ENCODE data around the gene TCEA2.

TCEA2 gene

DNA sequence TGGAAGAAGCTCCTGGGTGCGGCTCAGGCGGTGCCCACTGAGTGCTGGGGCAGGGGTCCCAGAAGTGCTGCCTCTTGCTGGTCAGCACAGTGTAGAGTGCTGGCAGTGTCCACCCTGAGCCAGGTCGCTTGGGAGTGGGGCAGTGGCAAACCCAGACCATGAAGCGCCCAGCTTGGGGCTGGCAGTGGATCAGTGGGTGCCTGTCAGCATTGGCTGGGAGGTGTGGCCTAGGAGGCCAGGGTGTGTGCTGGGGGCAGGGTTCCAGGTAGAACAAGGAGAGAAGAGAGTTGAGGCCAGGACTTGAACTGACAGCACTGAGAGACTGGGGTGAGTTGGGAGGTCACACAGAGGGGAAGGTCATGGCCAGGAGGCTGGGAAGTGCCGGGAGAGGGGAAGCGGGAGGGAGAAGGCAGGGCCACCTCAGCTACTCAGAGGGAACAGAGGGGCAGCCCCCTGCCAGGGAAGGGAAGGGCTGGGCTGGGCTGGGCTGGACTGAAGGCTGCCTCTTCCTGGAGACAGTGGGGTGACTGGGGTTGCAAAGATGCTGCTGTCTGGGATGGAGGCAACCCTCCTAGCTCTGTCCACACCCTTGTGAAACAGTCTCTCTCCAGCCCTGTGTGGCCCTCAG, 4.1 kb downstream of the TCEA2 start:
- no peak for ATAC-seq

DNA sequence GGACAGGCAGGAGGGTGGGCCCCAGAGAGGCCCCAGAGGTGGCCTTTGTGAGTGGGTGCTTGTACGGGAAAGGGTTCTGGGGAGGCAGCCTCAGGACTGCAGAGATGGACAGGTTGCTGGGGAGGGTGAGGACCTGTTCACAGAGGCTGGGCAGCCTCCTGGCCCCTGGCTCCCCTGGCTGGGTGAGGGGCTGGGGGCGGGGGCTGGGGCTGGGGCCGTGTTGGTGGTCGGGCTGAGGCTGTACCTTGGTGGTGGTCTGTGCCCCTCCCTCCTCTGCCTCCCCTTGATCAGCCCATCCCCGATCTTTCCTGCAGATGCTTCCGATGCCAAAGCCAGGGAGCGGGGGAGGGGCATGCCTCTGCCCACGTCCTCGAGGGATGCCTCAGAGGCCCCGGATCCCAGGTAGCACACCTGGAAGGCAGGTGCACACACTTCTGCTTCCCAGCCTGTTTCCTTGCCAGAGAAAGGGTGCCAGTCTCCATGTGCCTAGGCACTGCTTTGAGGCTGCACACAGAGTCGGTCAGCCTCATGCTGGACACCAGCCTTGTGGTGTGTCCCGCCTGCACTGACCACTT, 4.8 kb downstream of the TCEA2 start:
- ATAC-seq, result no peak

DNA sequence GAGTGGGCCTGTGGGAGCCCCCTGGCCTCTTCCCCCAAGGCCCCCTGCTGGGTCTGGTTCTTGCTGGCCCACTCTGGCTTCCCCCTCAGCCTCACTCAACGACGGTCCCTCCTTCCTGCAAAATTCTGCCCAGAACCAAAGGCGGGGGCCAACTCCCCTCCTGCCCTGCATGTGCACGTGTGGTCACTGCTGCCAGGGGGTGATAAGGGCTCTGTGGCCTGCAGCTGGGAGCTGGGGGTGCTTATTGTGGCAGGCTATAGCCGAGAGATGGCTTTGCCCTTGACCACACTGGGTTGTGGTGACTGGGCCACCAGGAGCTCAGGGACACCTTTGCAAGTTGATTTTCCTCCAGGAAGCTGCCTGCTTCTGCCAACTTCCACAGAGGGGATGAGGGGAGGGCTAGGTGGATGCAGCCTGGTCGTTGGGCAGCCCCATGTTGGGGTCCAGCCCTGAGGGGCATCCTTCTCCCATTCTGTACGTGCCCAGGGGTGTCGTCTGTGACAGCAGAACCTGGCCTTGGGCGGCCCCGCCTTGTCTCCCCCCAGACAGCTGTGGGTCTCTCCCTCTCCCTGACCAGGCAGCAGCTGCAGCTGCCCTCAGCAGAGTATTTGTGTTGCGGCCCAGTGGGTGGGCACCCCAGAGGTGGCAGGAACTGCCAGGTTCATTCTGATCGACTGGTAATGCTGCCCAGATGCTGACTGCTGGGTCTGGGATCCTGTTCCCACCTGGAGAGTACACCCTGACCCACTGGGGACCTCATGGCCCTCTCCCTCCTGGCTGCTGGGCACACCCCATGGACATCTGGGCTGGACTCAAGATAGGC, 5.6 kb downstream of the TCEA2 start:
- ATAC-seq, result no peak

DNA sequence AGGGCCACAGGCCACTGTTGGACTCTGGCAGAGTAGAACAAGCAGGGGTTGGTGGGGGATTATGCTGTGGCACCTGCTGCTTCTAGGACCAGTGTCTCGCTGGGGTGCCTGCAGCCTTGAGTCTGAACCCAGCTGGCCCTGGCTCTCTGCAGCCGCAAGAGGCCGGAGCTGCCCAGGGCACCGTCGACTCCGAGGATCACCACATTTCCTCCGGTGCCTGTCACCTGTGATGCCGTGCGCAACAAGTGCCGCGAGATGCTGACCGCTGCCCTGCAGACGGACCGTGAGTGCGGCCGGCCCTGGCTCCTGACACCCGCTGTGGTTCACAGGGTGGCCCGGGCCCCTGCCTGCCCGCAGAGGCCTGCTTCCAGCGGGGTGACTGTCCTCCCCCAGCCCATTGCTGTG, 6.2 kb downstream of the TCEA2 start:
- ATAC-seq, result no peak

DNA sequence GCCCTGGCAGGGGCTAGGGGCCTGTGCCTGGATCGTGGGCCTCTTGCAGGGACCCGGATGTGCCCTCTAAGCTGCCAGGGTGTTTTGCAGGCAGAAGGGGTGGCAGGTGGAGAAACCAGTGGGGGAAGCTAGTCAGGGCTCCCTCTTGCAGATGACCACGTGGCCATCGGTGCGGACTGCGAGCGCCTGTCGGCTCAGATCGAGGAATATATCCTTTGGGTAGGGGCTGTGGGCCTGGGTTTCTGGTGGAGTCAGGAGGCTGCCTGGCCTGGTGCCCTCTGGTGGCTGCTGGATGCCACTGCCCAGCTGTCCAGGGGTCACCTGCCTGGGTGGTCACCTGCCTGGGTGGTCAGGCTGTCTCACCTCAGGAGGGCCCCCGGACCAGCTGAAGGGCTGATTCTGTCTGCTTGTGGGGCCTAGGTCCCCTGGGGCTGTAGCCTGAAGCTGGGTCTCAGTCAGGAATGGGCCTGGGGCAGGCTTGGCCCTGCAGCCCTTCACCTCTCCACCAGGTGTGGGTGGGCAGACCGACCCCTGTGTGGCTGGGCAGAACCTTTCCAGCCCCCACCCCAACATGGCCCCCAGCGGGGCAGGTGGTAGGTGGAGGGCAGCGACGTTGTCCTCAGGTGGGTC, 6.7 kb downstream of the TCEA2 start:
- ATAC-seq, result no peak

DNA sequence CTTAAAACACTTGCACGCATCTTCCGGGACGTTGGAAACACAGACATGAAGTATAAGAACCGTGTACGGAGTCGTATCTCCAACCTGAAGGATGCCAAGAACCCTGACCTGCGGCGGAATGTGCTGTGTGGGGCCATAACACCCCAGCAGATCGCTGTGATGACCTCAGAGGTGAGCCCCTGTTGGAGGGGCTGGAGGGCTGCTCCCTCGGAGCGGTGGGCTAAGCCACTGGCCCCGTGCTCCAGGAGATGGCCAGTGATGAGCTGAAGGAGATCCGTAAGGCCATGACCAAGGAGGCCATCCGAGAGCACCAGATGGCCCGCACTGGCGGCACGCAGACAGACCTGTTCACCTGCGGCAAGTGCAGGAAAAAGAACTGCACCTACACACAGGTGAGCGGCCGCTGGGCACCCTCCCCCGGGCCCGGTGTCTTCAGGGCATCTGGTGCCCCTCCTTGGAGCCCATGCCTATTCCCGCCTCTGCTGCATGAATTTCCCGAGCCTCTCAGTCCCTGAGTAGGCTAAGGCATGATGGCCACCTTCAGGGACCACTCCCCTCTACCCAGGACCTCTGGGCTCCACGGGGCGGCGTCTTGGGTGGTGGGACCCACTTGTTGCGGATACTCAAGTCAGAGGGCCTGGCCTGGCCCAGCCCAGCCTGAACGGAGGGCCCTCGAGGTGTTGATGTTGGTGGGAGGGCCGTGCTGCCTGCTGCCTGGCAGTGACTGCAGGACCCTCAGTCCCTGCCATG, 7.4 kb downstream of the TCEA2 start:
- no peak for ATAC-seq

DNA sequence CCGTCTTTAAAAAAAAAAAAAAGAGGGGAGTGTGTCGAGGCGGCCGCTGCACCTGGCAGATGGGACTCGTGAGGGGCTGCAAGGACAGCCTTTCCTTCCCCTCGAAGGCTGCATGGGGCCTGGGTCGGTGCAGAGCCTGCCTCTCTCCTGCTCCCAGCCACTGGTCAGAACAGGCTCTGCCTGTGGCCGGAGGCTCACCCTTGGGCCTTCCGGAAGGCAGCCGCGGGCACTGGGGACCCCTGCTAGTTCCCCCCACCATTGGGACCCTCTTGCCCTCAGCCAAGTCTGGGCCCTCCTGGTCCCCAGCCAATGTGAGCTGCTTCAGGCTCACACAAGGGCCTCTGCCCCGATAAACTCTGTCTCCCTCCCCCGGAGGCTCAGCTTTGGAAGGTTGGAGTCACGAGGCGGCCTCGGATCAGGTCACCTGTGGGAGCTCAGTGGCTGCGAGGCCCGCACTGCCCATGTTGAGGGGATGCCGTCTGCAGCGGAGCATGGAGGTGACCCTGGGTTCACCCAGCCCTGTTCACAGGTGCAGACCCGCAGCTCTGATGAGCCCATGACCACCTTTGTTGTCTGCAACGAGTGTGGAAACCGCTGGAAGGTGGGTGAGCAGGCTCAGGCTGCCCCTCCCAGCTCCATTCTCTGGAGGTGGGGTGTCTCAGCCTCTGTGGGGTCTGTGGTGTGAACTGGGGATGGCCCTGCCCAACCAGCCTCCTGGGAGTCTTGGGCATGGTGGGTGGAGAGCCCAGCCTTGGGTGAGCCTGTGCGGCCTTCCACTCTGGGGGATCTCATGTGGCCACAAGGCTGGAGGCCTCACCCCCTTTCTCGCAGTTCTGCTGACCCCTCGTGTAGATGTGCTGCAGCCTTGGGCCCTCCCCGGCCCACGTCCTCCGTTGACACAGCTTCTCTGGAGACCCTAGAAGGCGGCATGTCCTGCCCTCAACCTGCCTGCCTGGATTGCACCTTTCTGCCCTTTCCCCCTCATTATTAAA, 8.6 kb downstream of the TCEA2 start:
- ATAC-seq, result no peak

DNA sequence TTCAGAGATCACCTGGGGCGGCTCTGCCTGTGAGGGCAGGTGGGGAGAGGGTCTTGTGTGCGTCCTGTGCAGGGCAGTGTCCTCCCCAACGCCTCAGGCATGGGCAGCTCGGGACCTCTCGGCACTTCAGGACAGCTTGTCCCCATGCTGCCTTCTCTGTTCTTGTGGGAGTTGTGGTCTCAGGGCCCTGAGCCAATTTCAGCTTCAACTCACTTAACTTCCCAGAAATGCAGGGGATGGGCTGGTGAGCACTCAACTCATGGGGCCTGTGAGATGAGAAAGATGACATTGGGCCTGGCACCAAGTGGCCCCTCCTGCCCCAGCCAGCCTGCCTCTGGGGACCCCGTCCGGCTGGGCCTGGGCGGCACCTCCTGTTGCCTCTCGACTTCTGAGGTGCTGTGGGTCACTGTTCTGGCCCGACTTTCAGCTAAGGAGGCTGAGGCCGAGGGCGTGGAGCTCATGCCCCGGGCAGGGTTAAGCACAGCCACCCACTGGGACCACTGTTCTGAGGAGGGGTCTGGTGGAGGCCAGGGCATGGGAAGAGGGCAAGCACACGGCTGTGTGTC, 9.6 kb downstream of the TCEA2 start:
- ATAC-seq, result no peak

DNA sequence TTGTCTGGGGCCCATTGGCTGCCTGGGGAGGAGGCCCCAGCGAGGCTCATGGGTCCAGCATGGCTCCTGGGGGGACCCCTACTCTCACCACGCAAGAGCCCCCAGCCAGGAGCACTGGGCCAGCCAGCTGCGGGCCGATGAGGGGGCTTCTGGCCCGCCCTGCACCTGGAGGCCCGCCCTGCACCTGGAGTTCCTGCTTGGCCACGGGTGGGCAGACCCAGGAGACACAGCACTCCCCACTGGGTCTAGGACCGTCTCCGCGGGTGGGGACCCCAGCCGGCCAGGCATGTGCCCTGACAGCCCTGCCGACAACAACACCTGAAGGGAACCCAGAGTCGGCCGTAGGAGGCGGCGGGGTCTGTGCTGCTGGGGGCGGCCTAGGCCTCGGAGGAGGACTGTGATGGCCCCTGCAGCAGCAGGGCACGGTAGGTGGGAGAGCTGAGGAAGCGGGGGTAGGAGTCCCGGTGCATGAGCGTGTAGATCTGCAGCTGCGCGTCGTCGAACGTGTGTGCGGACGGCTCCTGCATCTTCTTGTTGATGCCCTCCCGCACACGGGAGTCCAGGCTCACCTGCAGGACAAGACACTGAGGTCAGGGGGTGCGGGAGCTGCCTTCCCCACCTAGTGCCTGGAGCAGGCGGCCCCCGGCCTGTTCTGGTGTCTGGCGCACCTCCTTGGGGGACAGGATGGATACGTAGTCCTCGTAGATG, 10.6 kb downstream of the TCEA2 start:
- no peak for ATAC-seq

DNA sequence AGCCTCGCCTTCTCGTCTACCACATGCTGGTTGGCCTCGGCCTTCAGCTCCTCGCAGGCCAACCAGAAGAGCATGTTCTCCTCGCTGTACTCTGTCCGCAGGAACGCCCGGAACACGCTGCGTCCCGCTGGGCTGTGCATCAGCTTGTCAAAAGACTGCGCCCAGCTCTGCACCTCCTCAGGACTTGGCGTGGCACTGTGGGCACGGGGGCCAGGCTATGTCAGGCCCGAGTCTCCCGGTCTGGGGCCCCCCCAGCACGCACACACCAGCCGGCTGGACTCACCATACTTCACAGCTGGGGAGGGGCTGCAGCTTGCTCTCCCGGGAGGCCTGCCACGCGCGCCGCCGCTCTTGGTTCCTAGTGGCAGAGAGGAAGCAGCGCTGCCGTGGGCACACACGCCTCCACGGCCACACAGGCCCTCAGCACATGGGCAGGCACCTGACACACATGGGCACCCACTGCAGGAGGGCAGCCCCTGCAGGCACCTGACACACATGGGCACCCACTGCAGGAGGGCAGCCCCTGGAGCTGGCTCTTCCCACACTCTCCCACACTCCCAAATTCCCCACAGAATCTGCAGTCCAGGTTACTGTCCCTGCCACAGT, 11.3 kb downstream of the TCEA2 start:
- ATAC-seq, result no peak

DNA sequence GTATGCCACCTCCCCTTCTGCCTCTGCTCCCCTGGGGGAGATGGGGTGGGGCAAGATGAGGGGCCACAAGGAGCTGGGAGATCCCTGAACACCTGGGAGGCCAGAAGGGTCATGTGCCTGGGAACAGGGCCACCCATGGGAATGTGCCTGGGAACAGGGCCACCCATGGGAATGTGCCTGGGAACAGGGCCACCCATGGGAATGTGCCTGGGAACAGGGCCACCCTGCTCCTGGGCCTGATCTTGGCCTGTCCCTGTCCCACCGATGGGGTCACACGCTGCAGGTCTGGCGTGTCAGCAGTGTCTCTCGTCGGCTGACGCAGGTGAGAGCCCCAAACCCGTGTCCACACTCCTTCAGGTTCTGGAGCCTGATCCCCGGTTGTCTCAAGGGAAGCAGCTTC, 12.0 kb downstream of the TCEA2 start:
- no peak for ATAC-seq

DNA sequence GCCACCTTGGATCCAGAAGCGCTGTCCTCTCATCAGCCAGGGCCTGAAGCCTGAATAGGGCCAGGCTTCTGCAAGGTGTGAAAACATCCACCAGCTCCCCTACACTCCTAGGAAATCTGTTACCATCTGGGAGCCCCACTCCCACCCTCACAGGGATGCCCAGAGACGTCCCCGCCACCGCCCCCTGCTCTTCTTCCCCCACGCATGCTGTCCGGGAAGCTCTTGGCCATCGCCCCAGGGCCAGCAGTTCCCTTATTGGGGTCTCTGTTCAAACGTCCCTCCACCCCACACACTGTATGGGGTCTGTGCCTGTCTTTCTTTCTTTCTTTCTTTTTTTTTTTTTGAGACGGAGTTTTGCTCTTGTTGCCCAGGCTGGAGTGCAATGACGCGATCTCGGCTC, 12.6 kb downstream of the TCEA2 start:
- no peak for ATAC-seq

DNA sequence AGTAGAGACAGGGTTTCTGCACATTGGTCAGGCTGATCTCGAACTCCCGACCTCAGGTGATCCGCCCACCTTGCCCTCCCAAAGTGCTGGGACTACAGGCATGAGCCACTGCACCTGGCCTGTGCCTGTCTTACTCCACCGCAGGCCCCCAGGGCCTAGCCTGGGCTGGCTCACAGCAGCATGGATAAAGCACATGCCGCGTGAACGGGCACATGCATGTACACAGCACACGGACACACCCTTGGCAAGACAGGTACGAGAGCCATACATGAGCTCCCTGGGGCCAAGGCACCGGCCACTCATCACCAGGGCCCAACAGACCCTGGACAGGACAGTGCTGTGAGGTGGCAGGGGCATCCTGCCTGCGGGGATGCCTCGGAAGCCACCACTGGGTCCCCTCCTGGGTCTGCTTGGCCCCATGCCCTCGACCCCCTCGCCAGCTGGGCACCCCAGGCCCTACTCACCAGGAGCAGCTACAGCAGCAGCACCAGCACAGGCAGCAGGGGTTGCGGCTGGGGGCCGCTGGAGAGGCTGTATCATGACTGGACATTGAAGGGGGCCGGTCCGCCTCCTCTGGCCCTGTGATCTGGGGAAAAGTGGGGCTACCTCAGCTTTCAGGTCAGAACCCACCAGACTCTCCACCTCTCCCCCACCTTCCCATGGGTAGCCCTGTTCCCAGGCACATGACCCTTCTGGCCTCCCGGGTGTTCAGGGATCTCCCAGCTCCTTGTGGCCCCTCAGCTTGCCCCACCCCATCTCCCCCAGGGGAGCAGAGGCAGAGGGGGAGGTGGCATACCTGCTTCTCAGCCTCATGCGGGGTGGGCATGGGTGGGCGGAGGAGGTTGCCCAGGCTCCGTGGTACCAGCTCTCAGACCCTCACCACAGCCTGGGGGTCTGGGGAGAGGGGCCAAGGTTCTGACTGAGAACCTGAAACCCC, 13.3 kb downstream of the TCEA2 start:
- no peak for ATAC-seq

DNA sequence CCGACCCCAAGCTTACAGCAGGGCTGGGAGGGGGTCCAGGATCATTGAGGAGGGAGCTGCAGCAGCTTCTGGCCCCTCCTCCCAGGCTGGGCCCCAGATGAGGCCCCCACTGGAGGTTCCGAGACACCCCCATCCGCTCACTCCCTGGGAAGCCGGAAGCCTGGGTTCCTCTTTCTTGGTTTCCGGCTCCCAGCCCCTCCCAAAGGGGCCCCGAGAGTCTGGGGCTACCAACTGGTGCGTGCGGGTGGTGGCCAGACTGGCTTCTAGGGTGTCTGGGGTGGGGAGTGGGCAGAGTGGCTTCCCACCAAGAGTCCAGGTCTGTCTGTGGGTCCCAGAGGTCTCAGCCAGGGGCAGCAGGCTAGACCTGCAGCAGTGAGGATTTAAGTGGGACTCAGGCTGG, 14.1 kb downstream of the TCEA2 start:
- ATAC-seq, result peak; percentile 14 to 19

DNA sequence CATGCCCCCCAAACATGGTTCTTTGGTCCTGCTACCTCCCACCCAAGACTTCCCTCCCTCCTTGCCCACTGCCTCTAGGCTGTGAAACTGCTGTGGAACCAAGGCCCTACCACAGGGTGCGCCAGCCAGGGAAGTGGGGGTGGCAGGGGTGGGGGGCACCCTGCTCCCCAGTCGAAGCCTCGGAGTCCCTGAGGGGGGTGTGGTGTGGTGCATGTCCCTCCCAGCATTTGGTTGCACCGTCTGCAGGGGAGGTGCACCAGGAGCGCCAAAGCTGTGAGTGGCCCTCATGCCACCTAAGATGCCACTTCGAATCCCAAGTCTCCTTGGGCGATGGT, 14.5 kb downstream of the TCEA2 start:
- ATAC-seq, result no peak

DNA sequence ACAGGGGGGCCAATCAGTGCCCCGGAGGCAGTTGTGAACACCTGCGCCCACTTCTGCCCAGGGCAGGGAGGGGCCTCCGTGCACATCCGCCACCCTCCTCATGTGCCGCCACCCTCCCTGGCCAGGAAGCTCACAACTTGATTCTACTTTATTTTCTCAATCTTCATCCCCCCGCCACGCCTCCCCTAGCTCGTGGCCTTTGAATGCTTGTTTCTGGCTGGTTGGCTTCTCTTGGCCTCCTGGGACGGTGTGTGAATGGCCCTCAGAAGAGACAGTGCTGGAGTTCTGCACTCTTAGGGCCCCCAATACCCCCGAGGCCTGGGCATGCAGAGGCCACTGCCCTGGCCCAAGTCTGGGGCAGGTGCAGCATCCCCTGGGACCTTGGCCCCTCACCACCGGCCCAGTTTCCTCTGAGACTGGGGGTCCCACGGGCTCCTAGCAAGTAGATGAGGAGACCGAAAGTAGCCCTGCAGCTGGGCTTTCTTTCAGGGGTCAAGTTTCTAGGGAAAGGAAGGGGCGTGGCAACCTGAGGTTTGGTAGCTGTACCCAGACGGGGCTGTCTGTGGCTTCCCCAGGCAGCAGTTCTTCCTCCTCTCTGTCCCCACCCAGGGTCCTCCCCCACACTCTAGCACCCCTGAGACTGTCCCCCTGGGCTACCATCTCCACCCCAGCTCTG, 15.0 kb downstream of the TCEA2 start:
- peak in 1 of 2 donors; percentile 45 for ATAC-seq

DNA sequence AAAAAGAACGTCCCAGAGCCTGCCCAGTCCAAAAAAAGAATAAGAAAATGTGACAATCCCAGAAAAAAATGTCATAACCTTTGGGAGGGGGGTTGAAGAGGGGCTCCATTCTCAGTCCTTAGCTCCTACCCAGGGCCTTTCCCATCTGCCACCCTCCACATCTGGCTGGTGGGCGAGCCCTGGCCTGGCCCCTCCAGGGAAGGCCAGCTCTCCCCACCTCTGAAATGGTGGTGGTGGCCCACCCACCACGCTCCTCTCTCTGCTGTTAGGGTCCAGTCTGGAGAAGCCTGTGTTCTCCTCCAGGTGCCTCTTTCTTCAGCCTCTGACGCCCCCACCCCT, 15.9 kb downstream of the TCEA2 start:
- ATAC-seq, result no peak

DNA sequence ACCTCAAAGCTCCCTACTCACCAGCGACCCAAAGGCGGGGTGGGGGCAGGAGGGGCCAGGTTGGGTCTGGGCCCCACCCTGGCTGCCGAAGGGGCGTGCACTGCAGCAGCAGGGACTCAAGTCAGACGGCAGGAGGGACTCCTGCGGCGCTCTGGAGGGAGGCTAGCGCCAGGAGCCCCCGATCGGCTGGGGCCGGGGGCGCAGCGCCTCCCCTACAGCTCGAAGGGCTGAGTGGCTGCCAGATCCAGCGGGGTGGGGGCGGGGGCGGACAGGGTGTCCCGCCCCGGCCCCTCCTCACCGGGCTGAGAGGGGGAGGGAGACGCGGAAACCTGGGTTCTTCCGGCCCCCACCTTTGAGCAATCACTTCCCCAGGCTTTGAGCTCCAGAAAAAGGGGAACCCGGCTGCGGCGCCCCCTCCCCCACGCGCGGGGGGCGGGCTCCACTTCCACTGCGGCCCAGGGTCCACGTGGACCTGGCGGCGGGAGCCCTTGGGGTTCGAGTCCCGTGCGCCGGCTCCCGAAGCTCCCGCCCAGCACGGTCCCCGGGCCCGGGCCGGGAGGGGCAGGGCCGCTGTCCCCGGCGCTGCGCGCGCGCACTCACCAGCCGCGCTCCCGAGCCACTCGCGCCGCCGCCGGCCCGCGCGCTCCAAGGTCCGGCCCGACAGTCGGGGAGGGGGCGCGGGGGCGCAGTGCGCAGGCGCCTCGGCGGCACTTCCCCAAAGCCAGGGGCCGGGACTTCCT, 16.4 kb downstream of the TCEA2 start, which contains the start of gene RGS19:
Gene RGS19 (minus strand): TSS at position 246 of the 740 bp plus-strand sequence. CDS start 2,632 bp downstream, outside the sequence.
- peak; percentile 21 to 45 for ATAC-seq

Measured in activated CD4-positive, CD25-positive, alpha-beta regulatory T cell treated with anti-CD3 and anti-CD28 coated beads, Interleukin-2, amount 50 U/mL, for 24 hours (primary cell).